Tibial nerve (tissue), 4 donors: Measurements from ENCODE around the gene BCAS3. TPM values are rescaled to one million over a fixed set of nuclear protein-coding genes. Genes with fewer than 3 reads are reported as not detected.

ENCODE experiments used
- DNase-seq, 2 donors: peaks; one replicate each; pipeline ENCODE4 v3.0.0-alpha.2; 2019; ENCODE audit warnings: low spot score in 2 of 2
- H3K27ac ChIP-seq, 4 donors: fragments of 200-600 bp; sonication (generic) in 3 of 4; one replicate each; pipeline ENCODE4 v1.5.1; 2017 to 2019; ENCODE audit warnings: mild to moderate bottlenecking in 1 of 4
- H3K27me3 ChIP-seq, 2 donors: fragments of 200-600 bp; sonication (generic) in 1 of 2; one replicate each; pipeline versions ENCODE4 v1.5.1 to v1.6.0; 2017 to 2019
- H3K36me3 ChIP-seq, 3 donors: fragments of 200-600 bp; sonication (generic); one replicate each; pipeline ENCODE4 v1.5.1; 2018 to 2019
- H3K4me1 ChIP-seq, 4 donors: fragments of 200-600 bp; sonication (generic) in 3 of 4; one replicate each; pipeline ENCODE4 v1.5.1; 2017 to 2019
- H3K4me3 ChIP-seq, 4 donors: fragments of 200-600 bp; sonication (generic) in 3 of 4; one replicate each; pipeline ENCODE4 v1.5.1; 2017 to 2019; ENCODE audit warnings: mild to moderate bottlenecking in 1 of 4, moderate library complexity in 1 of 4
- H3K9me3 ChIP-seq, 4 donors: fragments of 200-600 bp; sonication (generic) in 3 of 4; one replicate each; pipeline ENCODE4 v1.5.1; 2017 to 2019
- EP300 ChIP-seq, 2 donors: sonication (generic); formaldehyde crosslinking; IDR thresholded peaks; one replicate each; pipeline ENCODE4 v1.6.1; 2017; ENCODE audit warnings: antibody characterized with exemption in 2 of 2, mild to moderate bottlenecking in 1 of 2
- POLR2A ChIP-seq, 2 donors: fragments of 450-650 bp; IDR thresholded peaks; one replicate each; pipeline ENCODE4 v1.6.1; 2017; ENCODE audit warnings: antibody characterized with exemption in 2 of 2, mild to moderate bottlenecking in 2 of 2, moderate library complexity in 2 of 2
- WGBS, 2 donors: methylation state at CpG; one replicate each; pipeline ENCODE4 v1.1.5; 2018; 5-methylcytosine and 5-hydroxymethylcytosine counted together
- total RNA-seq, 4 donors: library from RNA; depleted of rRNA; stranded (reverse); fragments of >200 nt; gene quantifications; one replicate each; pipeline ENCODE4 v1.1.0, GENCODE V29; 2016
- TF ChIP-seq, protein P1 (sequence below), 5 experiments: fragments of 200-600 bp in 3 of 5; fragments of 450-650 bp in 2 of 5; sonication (generic) in 3 of 5; IDR thresholded peaks; one replicate each; pipeline ENCODE4 v1.5.1; 2016 to 2019; ENCODE audit warnings: antibody characterized with exemption in 5 of 5, mild to moderate bottlenecking in 3 of 5, moderate library complexity in 2 of 5

The BCAS3 gene
- total RNA-seq, 4 donors from 2014 or later = 26.4 to 48.1 (median 44.8) TPM

DNA sequence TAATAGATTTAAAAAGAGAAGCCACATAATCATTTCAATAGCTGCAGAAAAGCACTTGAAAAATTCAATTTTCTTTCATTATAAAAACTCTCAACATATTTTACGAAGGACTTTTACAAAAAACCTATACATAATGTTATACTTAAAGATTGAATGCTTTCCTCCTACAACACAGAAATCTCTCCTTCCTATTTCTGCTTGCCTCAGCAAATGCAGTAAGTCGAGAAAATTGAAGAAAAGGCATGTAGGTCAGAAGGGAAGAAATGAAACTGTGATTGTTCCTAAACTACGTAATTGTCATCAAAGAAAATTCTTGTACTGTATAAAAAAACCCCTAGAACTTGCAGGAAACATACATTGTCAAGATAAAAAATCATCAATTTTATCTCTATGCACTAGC lies 267.1 kb downstream of the BCAS3 start:
- H3K4me1 ChIP-seq = peaks cover 0 to 19% (median 4%) of the 10 kb centered on the region in 4 donors
- H3K4me3 ChIP-seq = no peak overlapping the region
- H3K36me3 ChIP-seq = peaks cover 0 to 22% (median 0%) of the 10 kb centered on the region in 3 donors
- H3K27ac ChIP-seq = no peak overlapping the region
- 55 to 57% methylated on average over 3 of the region's 3 CpGs for WGBS, 2 donors
- DNase-seq = no peak
- H3K9me3 ChIP-seq = no peaks in the 10 kb centered on the region
- H3K27me3 ChIP-seq = no peaks in the 10 kb centered on the region
- TF ChIP-seq POLR2A (IDR thresholded peaks at IDR 0.05) (no peak), EP300 (IDR thresholded peaks at IDR 0.05) (no peak)
- TF ChIP-seq, protein P1, sequence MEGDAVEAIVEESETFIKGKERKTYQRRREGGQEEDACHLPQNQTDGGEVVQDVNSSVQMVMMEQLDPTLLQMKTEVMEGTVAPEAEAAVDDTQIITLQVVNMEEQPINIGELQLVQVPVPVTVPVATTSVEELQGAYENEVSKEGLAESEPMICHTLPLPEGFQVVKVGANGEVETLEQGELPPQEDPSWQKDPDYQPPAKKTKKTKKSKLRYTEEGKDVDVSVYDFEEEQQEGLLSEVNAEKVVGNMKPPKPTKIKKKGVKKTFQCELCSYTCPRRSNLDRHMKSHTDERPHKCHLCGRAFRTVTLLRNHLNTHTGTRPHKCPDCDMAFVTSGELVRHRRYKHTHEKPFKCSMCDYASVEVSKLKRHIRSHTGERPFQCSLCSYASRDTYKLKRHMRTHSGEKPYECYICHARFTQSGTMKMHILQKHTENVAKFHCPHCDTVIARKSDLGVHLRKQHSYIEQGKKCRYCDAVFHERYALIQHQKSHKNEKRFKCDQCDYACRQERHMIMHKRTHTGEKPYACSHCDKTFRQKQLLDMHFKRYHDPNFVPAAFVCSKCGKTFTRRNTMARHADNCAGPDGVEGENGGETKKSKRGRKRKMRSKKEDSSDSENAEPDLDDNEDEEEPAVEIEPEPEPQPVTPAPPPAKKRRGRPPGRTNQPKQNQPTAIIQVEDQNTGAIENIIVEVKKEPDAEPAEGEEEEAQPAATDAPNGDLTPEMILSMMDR (IDR thresholded peaks at IDR 0.05) = no peak

DNA sequence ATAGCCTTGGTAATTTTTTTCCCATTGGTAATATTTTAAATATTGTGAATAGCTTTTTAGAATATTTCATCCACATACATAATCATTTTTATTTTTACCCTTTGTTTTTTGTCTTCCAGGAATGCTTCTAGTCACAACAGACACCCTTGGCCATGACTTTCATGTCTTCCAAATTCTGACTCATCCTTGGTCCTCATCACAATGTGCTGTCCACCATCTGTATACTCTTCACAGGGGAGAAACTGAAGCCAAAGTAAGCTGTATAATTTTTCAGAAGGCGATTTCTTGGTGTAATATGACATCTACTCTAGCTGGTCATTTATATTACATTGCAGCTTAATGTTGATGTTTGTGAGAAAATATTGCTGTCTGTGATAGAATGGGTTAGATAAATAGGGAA lies 269.4 kb downstream of the BCAS3 start:
- DNase-seq = no peak

DNA sequence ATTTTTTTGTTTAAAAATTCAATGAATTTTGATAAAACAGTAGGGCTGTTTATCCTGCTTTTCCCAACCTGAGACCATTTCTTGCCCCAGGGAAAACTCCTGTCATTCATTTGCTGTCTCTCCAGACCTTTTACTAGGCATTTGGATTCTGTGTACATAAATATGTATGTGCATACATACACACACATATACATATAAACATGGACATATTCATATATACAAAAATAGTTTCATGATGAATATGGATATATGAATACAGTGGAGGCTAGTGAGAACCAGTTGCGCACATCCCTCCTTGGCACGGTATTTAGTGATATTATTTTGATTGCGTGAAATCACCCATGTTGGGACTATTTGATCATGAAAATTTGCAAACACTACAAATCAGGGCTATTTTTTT lies 269.9 kb downstream of the BCAS3 start:
- TF ChIP-seq, protein P1 (IDR thresholded peaks at IDR 0.05) = no peak
- TF ChIP-seq EP300 (IDR thresholded peaks at IDR 0.05) = no peak
- TF ChIP-seq POLR2A (IDR thresholded peaks at IDR 0.05) = no peak
- WGBS, 2 donors = 94 to 98% methylated on average over 3 of the region's 3 CpGs

More for the DNA sequence above, 269.4 kb downstream of the BCAS3 start:
- TF ChIP-seq, protein P1 (IDR thresholded peaks at IDR 0.05) = no peak
- TF ChIP-seq POLR2A (IDR thresholded peaks at IDR 0.05) = no peak
- no peak for TF ChIP-seq EP300 (IDR thresholded peaks at IDR 0.05)
- Histone ChIP-seq H3K36me3 (peaks cover 0 to 22% (median 0%) of the 10 kb centered on the region in 3 donors), H3K27ac (no peak overlapping the region), H3K27me3 (no peaks in the 10 kb centered on the region), H3K9me3 (no peaks in the 10 kb centered on the region), H3K4me3 (no peak overlapping the region), H3K4me1 (no peaks in the 10 kb centered on the region)
- 74 to 83% methylated on average over 1 of the region's 1 CpG for WGBS, 2 donors

DNA sequence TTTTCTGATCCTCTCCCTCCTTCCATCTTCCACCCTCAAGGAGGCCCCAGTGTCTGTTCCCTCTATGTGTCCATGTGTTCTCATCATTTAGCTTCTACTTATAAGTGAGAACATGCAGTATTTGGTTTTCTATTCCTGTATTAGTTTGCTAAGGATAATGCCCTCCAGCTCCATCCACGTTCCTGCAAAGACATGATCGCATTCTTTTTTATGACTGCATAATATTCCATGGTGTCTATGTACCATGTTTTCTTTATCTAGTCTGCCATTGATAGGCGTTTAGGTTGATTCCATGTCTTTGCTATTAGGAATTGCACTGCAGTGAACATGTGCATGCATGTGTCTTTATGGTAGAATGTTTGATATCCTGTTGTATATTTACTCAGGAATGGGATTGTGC lies 275.1 kb downstream of the BCAS3 start:
- peaks cover 0 to 21% (median 0%) of the 10 kb centered on the region in 3 donors for H3K36me3 ChIP-seq
- peaks cover 0 to 7% (median 3%) of the 10 kb centered on the region in 4 donors for H3K9me3 ChIP-seq
- H3K27me3 ChIP-seq = no peaks in the 10 kb centered on the region
- no peaks in the 10 kb centered on the region for H3K4me1 ChIP-seq
- DNase-seq = no peak
- TF ChIP-seq, protein P1 (IDR thresholded peaks at IDR 0.05) = no peak
- TF ChIP-seq EP300 (IDR thresholded peaks at IDR 0.05) = no peak
- TF ChIP-seq POLR2A (IDR thresholded peaks at IDR 0.05) = no peak
- WGBS, 2 donors = 96 to 98% methylated on average over 3 of the region's 3 CpGs
- H3K4me3 ChIP-seq = no peak overlapping the region
- H3K27ac ChIP-seq = no peak overlapping the region

More for the DNA sequence above, 269.9 kb downstream of the BCAS3 start:
- Histone ChIP-seq H3K36me3 (peaks cover 0 to 23% (median 0%) of the 10 kb centered on the region in 3 donors), H3K4me1 (no peaks in the 10 kb centered on the region), H3K27me3 (no peaks in the 10 kb centered on the region), H3K9me3 (no peaks in the 10 kb centered on the region), H3K27ac (no peak overlapping the region), H3K4me3 (no peak overlapping the region)
- DNase-seq = no peak

DNA sequence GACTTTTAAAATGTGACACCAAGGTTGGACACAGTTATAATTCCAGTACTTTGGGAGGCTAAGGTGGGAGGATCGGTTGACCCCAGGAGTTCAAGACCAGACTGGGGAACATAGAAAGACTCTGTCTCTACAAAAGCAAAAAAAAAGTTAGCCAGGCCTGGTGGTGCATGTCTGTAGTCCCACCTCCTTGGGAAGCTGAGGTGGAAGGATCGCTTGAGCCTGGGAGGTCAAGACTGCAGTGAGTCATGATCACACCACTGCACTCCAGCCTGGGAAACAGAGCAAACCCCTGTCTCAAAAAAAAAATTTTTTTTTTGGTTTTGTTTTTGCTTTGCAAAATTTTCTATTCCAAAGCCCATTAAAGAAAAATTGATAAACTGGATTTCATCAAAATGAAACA lies 281.4 kb downstream of the BCAS3 start:
- Histone ChIP-seq H3K27me3 (no peaks in the 10 kb centered on the region), H3K27ac (no peak overlapping the region), H3K4me3 (no peak overlapping the region), H3K9me3 (peaks cover 0 to 28% (median 9%) of the 10 kb centered on the region in 4 donors), H3K36me3 (peaks cover 0 to 16% (median 0%) of the 10 kb centered on the region in 3 donors), H3K4me1 (no peaks in the 10 kb centered on the region)
- TF ChIP-seq, protein P1 (IDR thresholded peaks at IDR 0.05) = no peak
- TF ChIP-seq POLR2A (IDR thresholded peaks at IDR 0.05) (no peak), EP300 (IDR thresholded peaks at IDR 0.05) (no peak)
- DNase-seq = no peak
- 88% methylated on average over 2 of the region's 2 CpGs for WGBS, 2 donors
